ENCODE results near the gene AGBL4.

DNA sequence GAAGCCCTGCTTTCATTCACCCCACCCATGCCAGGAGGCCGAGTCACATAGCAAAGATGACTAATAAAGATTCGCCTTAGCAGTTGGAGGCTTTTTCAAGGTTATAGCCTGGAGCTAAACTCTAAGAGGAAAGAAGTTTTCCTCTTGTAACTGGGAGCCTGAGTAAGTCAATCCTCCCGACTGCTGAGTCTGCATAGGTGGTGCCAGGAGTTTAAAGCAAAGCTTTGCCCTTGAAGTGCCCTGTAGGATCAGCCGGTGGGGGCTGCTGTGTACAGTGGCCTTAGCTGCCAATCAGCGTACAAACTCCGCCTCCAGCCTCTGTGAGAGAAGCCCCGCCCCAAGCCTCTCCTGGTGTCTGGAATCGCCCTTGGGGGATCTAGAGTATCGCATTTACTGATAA, 1404.2 kb downstream of the AGBL4 start:
- TF ChIP-seq, protein P1, sequence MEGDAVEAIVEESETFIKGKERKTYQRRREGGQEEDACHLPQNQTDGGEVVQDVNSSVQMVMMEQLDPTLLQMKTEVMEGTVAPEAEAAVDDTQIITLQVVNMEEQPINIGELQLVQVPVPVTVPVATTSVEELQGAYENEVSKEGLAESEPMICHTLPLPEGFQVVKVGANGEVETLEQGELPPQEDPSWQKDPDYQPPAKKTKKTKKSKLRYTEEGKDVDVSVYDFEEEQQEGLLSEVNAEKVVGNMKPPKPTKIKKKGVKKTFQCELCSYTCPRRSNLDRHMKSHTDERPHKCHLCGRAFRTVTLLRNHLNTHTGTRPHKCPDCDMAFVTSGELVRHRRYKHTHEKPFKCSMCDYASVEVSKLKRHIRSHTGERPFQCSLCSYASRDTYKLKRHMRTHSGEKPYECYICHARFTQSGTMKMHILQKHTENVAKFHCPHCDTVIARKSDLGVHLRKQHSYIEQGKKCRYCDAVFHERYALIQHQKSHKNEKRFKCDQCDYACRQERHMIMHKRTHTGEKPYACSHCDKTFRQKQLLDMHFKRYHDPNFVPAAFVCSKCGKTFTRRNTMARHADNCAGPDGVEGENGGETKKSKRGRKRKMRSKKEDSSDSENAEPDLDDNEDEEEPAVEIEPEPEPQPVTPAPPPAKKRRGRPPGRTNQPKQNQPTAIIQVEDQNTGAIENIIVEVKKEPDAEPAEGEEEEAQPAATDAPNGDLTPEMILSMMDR (IDR thresholded peaks at IDR 0.05): no peak
- TF ChIP-seq POLR2A (IDR thresholded peaks at IDR 0.05): no peak
- TF ChIP-seq POLR2AphosphoS5 (IDR thresholded peaks at IDR 0.05): no peak

Data from breast epithelium (tissue), 3 donors.